IPS DF 6.9 (cell line): ENCODE data around the gene PRKCE.
"Not testable (repeated sequence)": the region's sequence is repeated elsewhere in the genome, so short reads cannot be mapped to it uniquely, and the experiment has no call there.

Experiments
- DNase-seq: peaks from one replicate; pipeline ENCODE4 v3.0.0-alpha.2; 2013; ENCODE audit warnings: low read depth, low spot score
- H3K27ac ChIP-seq: one replicate; pipeline ENCODE4 v1.5.1; 2013; ENCODE audit warnings: low read length, control low read depth
- H3K27me3 ChIP-seq: 2 replicates; pipeline ENCODE4 v1.6.1; 2013; ENCODE audit warnings: mild to moderate bottlenecking, low read length; ENCODE audit not compliant: control insufficient read depth, insufficient read depth
- H3K36me3 ChIP-seq: 2 replicates; pipeline ENCODE4 v1.6.1; 2013; ENCODE audit warnings: low read length; ENCODE audit not compliant: control insufficient read depth, insufficient read depth
- H3K4me1 ChIP-seq: 2 replicates; pipeline ENCODE4 v1.6.1; 2013; ENCODE audit warnings: low read length; ENCODE audit not compliant: control insufficient read depth, insufficient read depth
- H3K4me3 ChIP-seq: 2 replicates; pipeline ENCODE4 v1.5.1; 2013; ENCODE audit warnings: mild to moderate bottlenecking, low read length
- H3K9me3 ChIP-seq: 2 replicates; pipeline ENCODE4 v1.6.1; 2013; ENCODE audit warnings: low read length, inconsistent platforms; ENCODE audit not compliant: control insufficient read depth, insufficient read depth
- WGBS: extraction: QIAGEN DNeasy Blood & Tissue Kit; methylation state at CpG from one replicate; pipeline ENCODE4 v1.1.7; 2013; ENCODE audit warnings: mixed read lengths, missing lambda C conversion rate; ENCODE audit not compliant: insufficient read length, insufficient coverage; 5-methylcytosine and 5-hydroxymethylcytosine counted together

Gene PRKCE

DNA sequence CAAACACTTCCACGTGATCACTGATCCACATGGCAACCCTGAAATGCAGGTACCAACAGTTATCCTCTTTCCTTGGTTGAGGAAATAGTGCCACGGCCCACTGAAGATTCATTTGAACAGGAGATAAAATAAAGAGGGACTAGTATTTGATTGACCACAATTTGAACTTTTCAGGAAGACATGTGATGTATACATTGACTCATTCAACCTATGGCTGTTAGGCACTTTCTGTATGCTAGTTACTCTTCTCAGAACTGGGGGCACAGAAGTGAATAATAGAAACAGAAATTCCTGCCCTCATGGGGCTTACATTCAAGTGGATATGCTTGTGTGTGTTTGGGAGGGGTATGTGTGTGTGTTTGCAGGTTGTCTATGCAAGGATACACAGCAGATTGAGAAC, 199.6 kb downstream of the PRKCE start:
- Histone ChIP-seq H3K27ac (no peak overlapping the region), H3K4me3 (no peak overlapping the region), H3K27me3 (no peaks in the 10 kb centered on the region), H3K9me3 (no peaks in the 10 kb centered on the region), H3K4me1 (no peaks in the 10 kb centered on the region), H3K36me3 (no peaks in the 10 kb centered on the region)
- no CpG with 5 or more reads among the region's 2 CpGs for WGBS
- no peak for DNase-seq

DNA sequence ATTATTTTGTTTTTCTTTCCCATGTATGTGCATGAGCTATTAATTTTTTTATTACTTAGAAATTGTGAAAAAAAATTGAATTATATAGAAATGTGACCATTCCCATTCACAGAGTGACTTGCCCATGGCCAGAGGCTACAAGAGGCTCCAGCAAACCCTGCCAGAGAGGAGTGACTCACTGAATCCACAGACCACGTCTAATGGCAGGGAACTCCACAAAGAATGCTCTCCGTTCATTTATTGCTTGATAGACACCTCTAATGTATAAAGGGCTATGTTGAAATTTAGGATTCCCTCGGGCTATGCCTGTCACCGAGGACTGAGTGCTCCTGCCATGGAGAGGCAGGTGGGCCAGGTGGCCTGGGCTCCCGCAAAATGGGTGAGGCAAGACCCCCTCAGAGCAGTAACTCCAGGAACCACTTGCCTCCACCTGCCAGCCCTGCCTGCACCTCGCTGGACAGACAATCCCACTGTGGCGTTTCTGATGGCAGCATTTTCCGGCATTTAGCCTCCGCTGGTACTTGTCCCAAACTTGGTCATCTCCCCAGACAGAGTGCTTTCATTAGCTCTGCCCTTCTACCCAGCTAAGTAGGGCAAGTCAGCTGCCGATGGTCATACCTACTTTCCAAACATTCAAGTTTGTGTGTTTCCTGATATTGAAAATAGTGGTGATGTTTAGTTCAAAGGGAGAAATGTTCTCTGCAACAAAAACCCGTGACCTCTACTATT, 200.3 kb downstream of the PRKCE start:
- H3K4me3 ChIP-seq: no peak overlapping the region
- H3K27ac ChIP-seq: no peak overlapping the region
- WGBS: no CpG with 5 or more reads among the region's 11 CpGs
- DNase-seq: no peak
- H3K9me3 ChIP-seq: no peaks in the 10 kb centered on the region
- H3K4me1 ChIP-seq: no peaks in the 10 kb centered on the region
- no peaks in the 10 kb centered on the region for H3K27me3 ChIP-seq
- no peaks in the 10 kb centered on the region for H3K36me3 ChIP-seq

DNA sequence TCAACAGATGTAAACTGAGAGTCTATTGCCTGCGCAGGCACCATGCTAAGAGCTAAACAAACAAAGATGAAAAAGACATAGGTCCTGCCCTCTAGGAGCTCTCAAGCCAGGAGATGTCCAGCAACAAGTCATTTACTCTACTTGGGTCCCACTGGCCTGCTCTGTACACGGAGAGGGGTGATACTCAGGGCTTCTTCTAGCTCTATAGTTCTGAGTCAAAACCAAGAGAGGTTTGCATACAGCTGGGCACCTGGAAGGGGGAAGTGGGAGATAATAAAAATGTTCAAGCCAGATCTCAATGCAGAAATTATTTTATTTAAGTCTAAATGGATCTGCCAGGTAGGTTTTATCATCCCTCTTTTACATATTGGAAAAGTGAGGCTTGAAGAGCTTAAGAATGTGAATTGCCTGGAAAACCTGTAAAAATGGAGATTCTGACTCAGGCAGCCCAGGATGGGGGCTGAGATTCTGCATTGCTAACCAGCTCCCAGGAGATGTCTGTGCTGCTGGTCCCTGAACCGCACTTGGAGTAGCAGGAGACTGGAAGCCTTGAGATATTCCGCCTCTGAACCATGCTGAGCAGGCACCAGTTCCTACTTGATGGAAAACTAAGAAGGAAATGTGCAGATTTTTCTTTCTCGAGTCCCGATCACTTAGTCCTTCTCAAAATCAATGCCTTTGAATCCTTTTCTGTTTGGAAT, 201.1 kb downstream of the PRKCE start:
- no peaks in the 10 kb centered on the region for H3K36me3 ChIP-seq
- no peaks in the 10 kb centered on the region for H3K4me1 ChIP-seq
- no peak overlapping the region for H3K27ac ChIP-seq
- H3K4me3 ChIP-seq: no peak overlapping the region
- DNase-seq: no peak
- no CpG with 5 or more reads among the region's 6 CpGs for WGBS
- H3K9me3 ChIP-seq: no peaks in the 10 kb centered on the region
- H3K27me3 ChIP-seq: no peaks in the 10 kb centered on the region

DNA sequence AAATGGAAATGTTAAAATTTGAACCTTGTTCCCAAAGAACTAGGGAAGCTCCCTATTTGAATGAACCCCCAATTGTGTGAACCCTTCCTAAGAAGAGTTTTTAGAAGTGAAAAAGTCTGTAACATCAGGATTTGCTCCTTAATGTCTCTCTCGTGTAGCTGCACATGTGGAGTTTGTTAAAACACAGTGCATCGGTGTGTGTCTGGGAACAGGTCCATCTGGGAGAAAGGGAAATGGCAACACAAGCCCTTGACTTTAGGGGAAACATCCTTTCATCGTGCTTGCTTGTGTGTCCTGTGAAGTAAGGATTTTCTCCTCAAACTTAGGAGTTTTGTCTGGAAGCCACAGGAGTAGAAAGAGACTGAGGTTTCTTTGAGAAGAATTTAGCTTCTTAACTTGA, 203.9 kb downstream of the PRKCE start:
- Histone ChIP-seq H3K4me1 (no peaks in the 10 kb centered on the region), H3K27me3 (no peaks in the 10 kb centered on the region), H3K9me3 (no peaks in the 10 kb centered on the region), H3K27ac (no peak overlapping the region), H3K4me3 (no peak overlapping the region), H3K36me3 (no peaks in the 10 kb centered on the region)
- WGBS: no CpG with 5 or more reads among the region's 3 CpGs
- no peak for DNase-seq

DNA sequence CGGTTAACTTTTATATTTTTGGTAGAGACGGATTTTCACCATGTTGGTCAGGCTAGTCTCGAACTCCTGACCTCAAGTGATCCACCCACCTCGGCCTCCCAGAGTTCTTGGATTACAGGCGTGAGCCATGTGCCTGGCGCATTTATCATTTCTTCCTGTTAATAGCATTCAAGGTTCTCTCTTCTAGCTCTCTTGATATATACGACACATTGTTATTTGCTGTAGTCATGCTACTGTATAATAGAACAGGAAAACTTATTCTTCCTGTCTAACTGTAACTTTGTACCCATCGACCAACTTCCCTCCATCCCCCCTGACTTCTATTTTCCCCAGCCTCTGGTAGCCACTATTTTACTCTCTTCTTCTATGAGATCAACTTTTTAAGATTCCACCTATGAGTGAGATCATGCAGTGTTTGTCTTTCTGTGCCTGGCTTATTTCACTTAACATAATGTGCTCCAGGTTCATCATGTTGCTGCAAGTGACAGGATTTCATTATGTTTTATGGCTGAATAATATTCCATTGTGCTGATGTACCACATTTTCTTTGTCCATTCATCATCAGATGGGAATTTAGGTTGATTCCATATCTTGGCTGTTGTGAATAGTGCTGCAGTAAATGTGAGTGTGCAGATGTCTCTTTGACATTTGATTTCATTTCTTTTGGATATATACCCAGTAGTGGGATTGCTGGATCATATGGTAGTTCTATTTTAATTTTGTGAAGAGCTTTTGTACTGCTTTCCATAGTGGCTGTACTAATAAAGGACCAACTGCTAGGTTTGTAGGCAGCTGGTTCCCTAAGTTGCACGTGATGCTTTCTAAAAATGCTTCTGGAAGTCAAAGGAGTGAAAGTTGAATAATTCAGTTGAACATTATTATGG, 205.2 kb downstream of the PRKCE start:
- H3K27me3 ChIP-seq: no peaks in the 10 kb centered on the region
- no peak overlapping the region for H3K27ac ChIP-seq
- no peaks in the 10 kb centered on the region; the same call in 1 of the 2 replicates for H3K4me1 ChIP-seq
- H3K9me3 ChIP-seq: no peaks in the 10 kb centered on the region
- H3K4me3 ChIP-seq: no peak overlapping the region
- no peak for DNase-seq
- H3K36me3 ChIP-seq: no peaks in the 10 kb centered on the region
- no CpG with 5 or more reads among the region's 9 CpGs for WGBS

DNA sequence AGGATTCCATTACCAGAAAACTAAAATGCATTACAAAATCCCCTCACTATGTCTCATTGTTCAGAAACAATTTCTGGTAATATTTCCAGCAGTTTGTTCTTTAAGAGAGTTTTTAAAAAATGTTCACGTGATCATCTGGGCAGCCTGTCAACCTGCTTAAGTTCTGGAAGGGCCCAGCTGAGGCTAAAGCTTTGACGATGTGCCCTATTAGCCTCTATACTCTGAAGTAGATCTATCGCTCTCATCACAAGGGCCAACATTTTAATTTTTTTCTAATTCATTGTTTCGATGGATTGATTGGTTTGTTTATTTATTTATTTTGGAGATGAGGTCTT, 205.8 kb downstream of the PRKCE start:
- Histone ChIP-seq H3K9me3 (no peaks in the 10 kb centered on the region), H3K27me3 (no peaks in the 10 kb centered on the region), H3K4me1 (no peaks in the 10 kb centered on the region; the same call in 1 of the 2 replicates), H3K4me3 (no peak overlapping the region), H3K27ac (no peak overlapping the region), H3K36me3 (no peaks in the 10 kb centered on the region)
- no peak for DNase-seq
- no CpG with 5 or more reads among the region's 4 CpGs for WGBS

DNA sequence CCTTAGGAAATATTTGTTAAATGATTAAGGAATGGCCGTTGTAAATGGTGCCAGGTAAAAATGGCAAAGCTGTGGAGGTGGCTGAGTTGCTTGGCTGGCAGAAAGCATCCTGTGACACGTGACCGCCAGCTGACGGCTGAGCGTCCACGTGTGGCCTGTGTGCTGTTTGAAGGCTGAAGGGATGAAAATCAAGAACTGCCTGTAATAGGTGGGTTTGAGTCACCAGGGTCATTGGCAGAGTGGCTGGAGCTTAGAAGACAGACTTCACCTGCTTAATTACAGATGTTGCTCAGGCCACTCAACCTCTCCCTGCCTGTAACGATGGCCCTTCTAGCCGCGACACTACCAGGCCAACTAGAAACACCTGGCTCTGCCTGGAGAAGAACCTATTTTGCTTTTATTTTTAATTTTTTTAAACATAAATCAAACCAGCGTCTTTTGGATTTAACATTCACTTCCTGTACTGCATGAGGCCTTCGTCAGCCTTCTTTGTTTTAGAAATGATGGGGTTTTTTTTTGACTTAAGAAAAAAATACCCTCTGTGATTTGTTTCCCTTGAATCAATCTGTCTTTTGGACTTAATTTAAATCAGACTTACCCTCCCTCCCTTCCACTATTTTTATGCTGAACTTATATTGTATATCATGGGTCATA, 206.5 kb downstream of the PRKCE start:
- H3K36me3 ChIP-seq: no peaks in the 10 kb centered on the region
- no CpG with 5 or more reads among the region's 11 CpGs for WGBS
- H3K9me3 ChIP-seq: no peaks in the 10 kb centered on the region
- H3K27ac ChIP-seq: no peak overlapping the region
- no peak overlapping the region for H3K4me3 ChIP-seq
- no peak for DNase-seq
- no peaks in the 10 kb centered on the region; the same call in 1 of the 2 replicates for H3K4me1 ChIP-seq
- H3K27me3 ChIP-seq: no peaks in the 10 kb centered on the region

DNA sequence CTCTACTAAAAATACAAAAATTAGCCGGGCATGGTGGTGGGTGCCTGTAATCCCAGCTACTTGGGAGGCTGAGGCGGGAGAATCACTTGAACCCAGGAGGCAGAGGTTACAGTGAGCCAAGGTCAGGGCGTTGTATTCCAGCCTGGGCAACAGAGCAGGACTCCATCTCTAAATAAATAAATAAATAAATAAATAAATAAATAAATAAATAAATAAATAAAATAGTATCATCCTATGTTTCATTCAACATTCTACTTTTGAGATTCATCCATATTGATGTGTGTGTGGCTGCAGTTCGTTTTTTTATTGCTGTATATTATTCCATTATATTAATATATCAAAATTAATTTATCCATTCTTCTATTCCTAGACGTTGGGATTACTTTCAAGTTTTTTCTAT, 207.4 kb downstream of the PRKCE start:
- not testable (repeated sequence) for H3K36me3 ChIP-seq, H3K4me3 ChIP-seq, H3K9me3 ChIP-seq, H3K27me3 ChIP-seq, H3K27ac ChIP-seq, DNase-seq, H3K4me1 ChIP-seq
- no CpG with 5 or more reads among the region's 5 CpGs for WGBS

DNA sequence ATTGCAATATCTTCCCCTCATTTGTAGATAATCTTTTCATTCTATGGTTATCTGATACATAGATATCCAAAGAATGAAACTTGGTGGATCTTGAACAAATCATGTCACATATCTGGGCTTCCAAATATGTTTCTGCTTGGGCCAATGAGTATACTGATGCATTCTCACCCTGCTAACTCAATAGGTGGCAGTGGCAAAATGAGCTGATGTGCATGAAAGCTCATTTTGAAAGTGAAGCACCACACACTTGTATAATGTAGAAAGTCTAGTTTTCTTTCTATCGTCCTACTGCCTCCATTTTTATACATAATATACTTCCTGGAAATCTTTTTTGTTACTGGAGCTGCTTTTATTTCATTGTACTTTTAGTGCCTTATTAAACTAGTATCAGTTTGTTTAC, 208.2 kb downstream of the PRKCE start:
- no peak overlapping the region for H3K27ac ChIP-seq

More for the DNA sequence above, 208.2 kb downstream of the PRKCE start:
- no peaks in the 10 kb centered on the region for H3K9me3 ChIP-seq
- H3K4me3 ChIP-seq: no peak overlapping the region
- no CpG with 5 or more reads among the region's 1 CpG for WGBS
- H3K36me3 ChIP-seq: no peaks in the 10 kb centered on the region
- no peaks in the 10 kb centered on the region; the same call in 1 of the 2 replicates for H3K4me1 ChIP-seq
- H3K27me3 ChIP-seq: no peaks in the 10 kb centered on the region
- DNase-seq: no peak
